ENCODE results near the gene SPHK2.
"Not testable (repeated sequence)": the region's sequence is repeated elsewhere in the genome, so short reads cannot be mapped to it uniquely, and the experiment has no call there.

SPHK2 gene

DNA sequence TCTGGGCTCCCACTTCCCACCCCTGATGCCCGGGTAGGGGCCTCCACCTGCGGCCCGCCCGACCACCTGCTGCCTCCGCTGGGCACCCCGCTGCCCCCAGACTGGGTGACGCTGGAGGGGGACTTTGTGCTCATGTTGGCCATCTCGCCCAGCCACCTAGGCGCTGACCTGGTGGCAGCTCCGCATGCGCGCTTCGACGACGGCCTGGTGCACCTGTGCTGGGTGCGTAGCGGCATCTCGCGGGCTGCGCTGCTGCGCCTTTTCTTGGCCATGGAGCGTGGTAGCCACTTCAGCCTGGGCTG, 9.9 kb downstream of the SPHK2 start:
- H3K4me3 Mint-ChIP-seq: no peak overlapping the region
- H3K4me1 Mint-ChIP-seq: peaks cover 27% of the 10 kb centered on the region
- H3K27me3 Mint-ChIP-seq (ENCODE audit: low read depth): no peaks in the 10 kb centered on the region
- H3K27ac Mint-ChIP-seq: no peak overlapping the region
- no peaks in the 10 kb centered on the region for H3K36me3 Mint-ChIP-seq (ENCODE audit: low read depth)
- TF ChIP-seq, protein P1, sequence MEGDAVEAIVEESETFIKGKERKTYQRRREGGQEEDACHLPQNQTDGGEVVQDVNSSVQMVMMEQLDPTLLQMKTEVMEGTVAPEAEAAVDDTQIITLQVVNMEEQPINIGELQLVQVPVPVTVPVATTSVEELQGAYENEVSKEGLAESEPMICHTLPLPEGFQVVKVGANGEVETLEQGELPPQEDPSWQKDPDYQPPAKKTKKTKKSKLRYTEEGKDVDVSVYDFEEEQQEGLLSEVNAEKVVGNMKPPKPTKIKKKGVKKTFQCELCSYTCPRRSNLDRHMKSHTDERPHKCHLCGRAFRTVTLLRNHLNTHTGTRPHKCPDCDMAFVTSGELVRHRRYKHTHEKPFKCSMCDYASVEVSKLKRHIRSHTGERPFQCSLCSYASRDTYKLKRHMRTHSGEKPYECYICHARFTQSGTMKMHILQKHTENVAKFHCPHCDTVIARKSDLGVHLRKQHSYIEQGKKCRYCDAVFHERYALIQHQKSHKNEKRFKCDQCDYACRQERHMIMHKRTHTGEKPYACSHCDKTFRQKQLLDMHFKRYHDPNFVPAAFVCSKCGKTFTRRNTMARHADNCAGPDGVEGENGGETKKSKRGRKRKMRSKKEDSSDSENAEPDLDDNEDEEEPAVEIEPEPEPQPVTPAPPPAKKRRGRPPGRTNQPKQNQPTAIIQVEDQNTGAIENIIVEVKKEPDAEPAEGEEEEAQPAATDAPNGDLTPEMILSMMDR (IDR thresholded peaks at IDR 0.05; ENCODE audit: unreplicated experiment in 3 of 3): no peak
- no peaks in the 10 kb centered on the region for H3K9me3 Mint-ChIP-seq

- TF ChIP-seq, protein P1 (IDR thresholded peaks at IDR 0.05; ENCODE audit: unreplicated experiment in 3 of 3): no peak
- H3K27ac Mint-ChIP-seq: peak overlapping the region; percentile 53 to 87 (median 71)
- H3K9me3 Mint-ChIP-seq: no peaks in the 10 kb centered on the region
- no peaks in the 10 kb centered on the region for H3K27me3 Mint-ChIP-seq (ENCODE audit: low read depth)
- H3K36me3 Mint-ChIP-seq (ENCODE audit: low read depth): no peaks in the 10 kb centered on the region
- H3K4me3 Mint-ChIP-seq: peak overlapping the region; percentile 56 to 71 (median 57)
- H3K4me1 Mint-ChIP-seq: peaks cover 32% of the 10 kb centered on the region
Observed at GRCh38 chr19:48629599-48630295, 10.4 kb downstream of the SPHK2 start.

DNA sequence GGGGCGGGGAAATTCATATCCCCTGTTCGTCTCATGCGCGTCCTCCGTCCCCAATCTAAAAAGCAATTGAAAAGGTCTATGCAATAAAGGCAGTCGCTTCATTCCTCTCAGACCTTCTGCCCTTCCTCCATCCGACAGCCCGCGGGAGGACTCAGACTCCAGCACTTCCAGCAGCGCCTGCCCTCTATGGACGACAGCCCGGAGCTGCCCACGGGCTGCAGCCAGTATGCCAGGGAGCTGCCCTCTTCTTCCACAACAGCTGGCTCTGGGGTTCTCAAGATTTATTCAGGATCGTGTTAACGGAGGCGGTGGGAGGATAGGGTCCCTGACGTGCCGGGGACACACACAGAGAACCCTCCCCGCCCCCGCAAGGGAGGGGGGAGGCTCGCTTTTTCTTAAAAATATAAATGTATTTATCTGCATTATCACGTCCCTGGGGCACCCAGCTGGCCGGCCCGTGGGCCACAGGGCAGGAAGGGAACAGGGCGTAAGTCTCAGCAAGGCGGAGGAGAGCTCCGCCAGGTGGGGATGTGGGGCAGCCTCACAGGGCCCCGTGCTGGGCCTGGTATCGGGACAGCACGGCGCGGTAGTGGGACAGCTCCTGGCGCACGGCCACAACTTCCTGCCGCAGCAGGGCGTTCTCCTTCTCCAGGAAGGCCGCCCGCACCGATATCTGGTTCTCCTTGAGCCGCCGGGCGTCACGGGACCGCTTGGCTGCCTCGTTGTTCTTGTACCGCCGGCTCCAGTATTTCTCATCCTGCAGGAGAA, 11.2 kb downstream of the SPHK2 start:
- H3K36me3 Mint-ChIP-seq (ENCODE audit: low read depth): no peaks in the 10 kb centered on the region
- no peaks in the 10 kb centered on the region for H3K9me3 Mint-ChIP-seq
- TF ChIP-seq, protein P1 (IDR thresholded peaks at IDR 0.05; ENCODE audit: unreplicated experiment in 3 of 3): peak in 1 of 3 experiments; percentile 33
- H3K27ac Mint-ChIP-seq: peak overlapping the region; percentile 53 to 87 (median 71)
- peak overlapping the region; percentile 56 to 71 (median 57) for H3K4me3 Mint-ChIP-seq
- no peaks in the 10 kb centered on the region for H3K27me3 Mint-ChIP-seq (ENCODE audit: low read depth)
- peaks cover 30% of the 10 kb centered on the region for H3K4me1 Mint-ChIP-seq

DNA sequence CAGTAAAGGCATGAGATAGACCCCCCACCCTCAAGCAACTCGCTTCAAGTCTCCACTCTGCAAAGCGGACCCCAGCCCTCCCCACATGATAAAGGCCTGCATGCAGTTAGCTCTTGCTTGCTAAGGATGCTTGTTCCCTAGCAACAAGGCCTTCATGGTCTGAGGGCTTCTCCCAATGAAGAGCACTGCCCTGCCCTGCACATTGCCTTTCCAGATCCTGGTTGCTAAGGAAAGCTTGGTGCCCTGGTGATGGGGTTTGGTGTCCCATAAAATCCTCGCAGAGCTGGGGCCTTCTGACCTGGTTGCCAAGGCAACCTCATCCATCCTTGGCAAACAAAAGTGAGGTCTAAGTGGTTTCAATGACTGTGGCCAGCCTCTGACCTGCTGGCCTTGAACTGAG, 11.9 kb downstream of the SPHK2 start:
- H3K4me3 Mint-ChIP-seq: no peak overlapping the region
- no peaks in the 10 kb centered on the region for H3K9me3 Mint-ChIP-seq
- H3K4me1 Mint-ChIP-seq: peaks cover 33% of the 10 kb centered on the region
- peak overlapping the region in 1 of 3 experiments; percentile 87 for H3K27ac Mint-ChIP-seq
- TF ChIP-seq, protein P1 (IDR thresholded peaks at IDR 0.05; ENCODE audit: unreplicated experiment in 3 of 3): no peak
- H3K27me3 Mint-ChIP-seq (ENCODE audit: low read depth): no peaks in the 10 kb centered on the region
- no peaks in the 10 kb centered on the region for H3K36me3 Mint-ChIP-seq (ENCODE audit: low read depth)

DNA sequence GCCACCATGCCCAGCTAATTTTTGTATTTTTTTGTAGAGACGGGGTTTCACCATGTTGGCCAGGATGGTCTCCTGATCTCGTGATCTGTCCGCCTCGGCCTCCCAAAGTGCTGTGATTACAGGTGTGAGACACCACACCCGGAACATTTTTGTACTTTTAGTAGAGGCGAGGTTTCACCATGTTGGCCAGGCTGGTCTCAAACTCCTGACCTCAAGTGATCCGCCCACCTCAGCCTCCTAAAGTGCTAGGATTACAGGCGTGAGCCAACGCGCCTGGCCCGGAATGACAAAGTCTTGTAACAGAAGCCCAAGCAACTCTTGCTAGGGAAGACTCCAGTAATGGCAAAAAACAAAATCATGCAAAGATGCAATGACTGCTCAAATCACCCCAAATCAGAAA, 13.0 kb downstream of the SPHK2 start:
- H3K4me1 Mint-ChIP-seq: peaks cover 33% of the 10 kb centered on the region
- H3K9me3 Mint-ChIP-seq; H3K27me3 Mint-ChIP-seq (ENCODE audit: low read depth); H3K36me3 Mint-ChIP-seq (ENCODE audit: low read depth): not testable (repeated sequence)
- peak overlapping the region in 2 of 3 experiments; percentile 37 to 53 for H3K4me3 Mint-ChIP-seq
- H3K27ac Mint-ChIP-seq: peak overlapping the region in 2 of 3 experiments; percentile 28 to 72

GRCh38 chr19:48632692-48633147, 13.4 kb downstream of the SPHK2 start:
- H3K27ac Mint-ChIP-seq: peak overlapping the region in 2 of 3 experiments; percentile 28 to 72
- H3K27me3 Mint-ChIP-seq (ENCODE audit: low read depth): no peaks in the 10 kb centered on the region
- peak overlapping the region; percentile 16 to 53 (median 37) for H3K4me3 Mint-ChIP-seq
- H3K36me3 Mint-ChIP-seq (ENCODE audit: low read depth): no peaks in the 10 kb centered on the region
- H3K4me1 Mint-ChIP-seq: peaks cover 33% of the 10 kb centered on the region
- TF ChIP-seq, protein P1 (IDR thresholded peaks at IDR 0.05; ENCODE audit: unreplicated experiment in 3 of 3): no peak
- H3K9me3 Mint-ChIP-seq: no peaks in the 10 kb centered on the region
